Gastrocnemius medialis (tissue), 4 donors: ENCODE data around the gene STARD3. TPM values are rescaled to one million over a fixed set of nuclear protein-coding genes. Genes with fewer than 3 reads are reported as not detected.

Experiments
- ATAC-seq, 2 donors: fragments of 150-250 bp; one replicate each; pipeline ENCODE4 v1.9.1; 2016
- DNase-seq, 2 donors: peaks; one replicate each; pipeline ENCODE4 v3.0.0-alpha.2; 2019
- H3K27ac ChIP-seq, 4 donors: fragments of 200-600 bp; sonication (generic); 1 replicate in 1 of 4; 2 replicates in 3 of 4; pipeline ENCODE4 v1.5.1; 2016 to 2018; ENCODE audit warnings: mild to moderate bottlenecking in 2 of 4, moderate library complexity in 1 of 4
- H3K27me3 ChIP-seq, 3 donors: fragments of 200-600 bp; sonication (generic) in 2 of 3; 1 replicate in 1 of 3; 2 replicates in 2 of 3; pipeline versions ENCODE4 v1.5.1 to v1.6.0; 2016 to 2019; ENCODE audit warnings: mild to moderate bottlenecking in 1 of 3, moderate library complexity in 1 of 3
- H3K36me3 ChIP-seq, 2 donors: fragments of 200-600 bp; sonication (generic) in 1 of 2; one replicate each; pipeline ENCODE4 v1.5.1; 2017 to 2018
- H3K4me1 ChIP-seq, 2 donors: fragments of 200-600 bp; sonication (generic) in 1 of 2; one replicate each; pipeline ENCODE4 v1.5.1; 2016 to 2017; ENCODE audit warnings: mild to moderate bottlenecking in 2 of 2
- H3K4me3 ChIP-seq, 4 donors: fragments of 200-600 bp; sonication (generic) in 3 of 4; 1 replicate in 1 of 4; 2 replicates in 3 of 4; pipeline ENCODE4 v1.5.1; 2016 to 2019; ENCODE audit warnings: mild to moderate bottlenecking in 2 of 4
- H3K9me3 ChIP-seq, 3 donors: fragments of 200-600 bp; sonication (generic) in 2 of 3; 1 replicate in 1 of 3; 2 replicates in 2 of 3; pipeline ENCODE4 v1.5.1; 2016 to 2019
- POLR2A ChIP-seq, 2 donors: fragments of 450-650 bp; IDR thresholded peaks; one replicate each; pipeline ENCODE4 v1.6.1; 2017; ENCODE audit warnings: antibody characterized with exemption in 2 of 2, mild to moderate bottlenecking in 2 of 2, moderate library complexity in 2 of 2
- in situ Hi-C, 4 donors: fragments of 200-750 bp; cut with MboI; loops; one replicate each; pipeline versions ENCODE4 v1.15.0 to v1.8.0; 2017; ENCODE audit warnings: low sequenced_read_pairs in 4 of 4
- intact Hi-C: fragments of 100-400 bp; cut with DNase I; formaldehyde crosslinking; loops from one replicate; pipeline ENCODE4 v1.15.1; 2023; ENCODE audit warnings: low total_unique reads
- total RNA-seq, 4 donors: library from RNA; depleted of rRNA; stranded (reverse); fragments of >200 nt; gene quantifications; one replicate each; pipeline versions ENCODE4 v1.1.0 to v1.2.3, GENCODE V29; 2016
- TF ChIP-seq, protein P1 (sequence below), 5 experiments: fragments of 450-650 bp in 3 of 5; fragments of 200-600 bp in 2 of 5; sonication (generic) in 2 of 5; IDR thresholded peaks in 4 of 5; conservative IDR thresholded peaks in 1 of 5; 1 replicate in 4 of 5; 2 replicates in 1 of 5; pipeline ENCODE4 v1.5.1; 2016 to 2019; ENCODE audit warnings: antibody characterized with exemption in 5 of 5, mild to moderate bottlenecking in 3 of 5, moderate library complexity in 3 of 5

STARD3 gene
- total RNA-seq, 4 donors from 2014 or later = 31.0 to 41.7 (median 41.0) TPM

- H3K27me3 ChIP-seq = peaks cover 21 to 32% (median 28%) of the 10 kb centered on the region in 3 donors
These were observed 14.5 kb upstream of the STARD3 start for GRCh38 chr17:39622380-39623006.

GRCh38 chr17:39623356-39623950 lies 13.5 kb upstream of the STARD3 start:
- peaks cover 31 to 38% (median 34%) of the 10 kb centered on the region in 3 donors for H3K27me3 ChIP-seq
- H3K36me3 ChIP-seq = no peaks in the 10 kb centered on the region
- peaks cover 6 to 7% of the 10 kb centered on the region in 2 donors for H3K4me1 ChIP-seq
- H3K4me3 ChIP-seq = no peak overlapping the region
- in situ Hi-C loops = loop anchor here (5.0 to 10.0 kb wide), 4 partner anchors 49 to 131 kb away; no protein-coding TSS in a partner anchor
- TF ChIP-seq POLR2A (IDR thresholded peaks at IDR 0.05) = no peak
- TF ChIP-seq, protein P1, sequence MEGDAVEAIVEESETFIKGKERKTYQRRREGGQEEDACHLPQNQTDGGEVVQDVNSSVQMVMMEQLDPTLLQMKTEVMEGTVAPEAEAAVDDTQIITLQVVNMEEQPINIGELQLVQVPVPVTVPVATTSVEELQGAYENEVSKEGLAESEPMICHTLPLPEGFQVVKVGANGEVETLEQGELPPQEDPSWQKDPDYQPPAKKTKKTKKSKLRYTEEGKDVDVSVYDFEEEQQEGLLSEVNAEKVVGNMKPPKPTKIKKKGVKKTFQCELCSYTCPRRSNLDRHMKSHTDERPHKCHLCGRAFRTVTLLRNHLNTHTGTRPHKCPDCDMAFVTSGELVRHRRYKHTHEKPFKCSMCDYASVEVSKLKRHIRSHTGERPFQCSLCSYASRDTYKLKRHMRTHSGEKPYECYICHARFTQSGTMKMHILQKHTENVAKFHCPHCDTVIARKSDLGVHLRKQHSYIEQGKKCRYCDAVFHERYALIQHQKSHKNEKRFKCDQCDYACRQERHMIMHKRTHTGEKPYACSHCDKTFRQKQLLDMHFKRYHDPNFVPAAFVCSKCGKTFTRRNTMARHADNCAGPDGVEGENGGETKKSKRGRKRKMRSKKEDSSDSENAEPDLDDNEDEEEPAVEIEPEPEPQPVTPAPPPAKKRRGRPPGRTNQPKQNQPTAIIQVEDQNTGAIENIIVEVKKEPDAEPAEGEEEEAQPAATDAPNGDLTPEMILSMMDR (IDR thresholded peaks at IDR 0.05 in 4 of 5, conservative IDR thresholded peaks at IDR 0.05 in 1 of 5) = peak; percentile 77 to 93 (median 88)
- H3K27ac ChIP-seq = no peak overlapping the region
- ATAC-seq (peak; percentile 43 to 66), DNase-seq (peak; percentile 45 to 75)
- no peaks in the 10 kb centered on the region for H3K9me3 ChIP-seq
- intact Hi-C loops = loop anchor here (1.0 to 2.0 kb wide), 3 partner anchors 13 to 75 kb away; partner anchors contain the start of gene STARD3

More at GRCh38 chr17:39622380-39623006, 14.5 kb upstream of the STARD3 start:
- H3K9me3 ChIP-seq = no peaks in the 10 kb centered on the region
- H3K4me1 ChIP-seq = peaks cover 7 to 9% of the 10 kb centered on the region in 2 donors
- intact Hi-C loops = loop anchor here (1.0 to 2.0 kb wide), 5 partner anchors 14 to 132 kb away; partner anchors contain the start of genes MIEN1 and STARD3
- no peak for TF ChIP-seq POLR2A (IDR thresholded peaks at IDR 0.05)
- TF ChIP-seq, protein P1 (IDR thresholded peaks at IDR 0.05 in 4 of 5, conservative IDR thresholded peaks at IDR 0.05 in 1 of 5) = no peak
- no peak for ATAC-seq
- DNase-seq = no peak
- no peaks in the 10 kb centered on the region for H3K36me3 ChIP-seq
- no peak overlapping the region for H3K4me3 ChIP-seq
- in situ Hi-C loops = loop anchor here (5.0 to 10.0 kb wide), 4 partner anchors 50 to 132 kb away; no protein-coding TSS in a partner anchor
- no peak overlapping the region for H3K27ac ChIP-seq

DNA sequence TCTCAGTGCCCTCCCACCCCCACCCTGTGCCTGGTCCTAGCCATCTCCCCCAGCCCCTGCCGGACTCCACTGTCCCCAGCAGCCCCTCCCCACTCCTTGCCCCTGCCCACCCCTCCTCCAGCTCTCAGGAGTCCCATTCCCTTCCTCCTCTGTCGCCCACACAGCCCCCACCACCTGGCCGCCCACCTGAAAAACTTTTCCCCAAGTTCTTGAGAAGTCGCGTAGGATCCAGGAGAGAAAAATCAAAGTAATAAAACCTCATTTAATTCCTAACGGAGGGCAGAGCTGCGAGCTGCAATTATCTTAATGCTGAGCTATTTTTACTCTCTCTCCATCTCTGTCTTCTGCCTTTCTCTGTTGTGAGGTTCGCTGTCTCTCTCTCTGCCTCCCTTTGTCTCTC lies 12.6 kb upstream of the STARD3 start:
- in situ Hi-C loops (loop anchor here (5.0 to 10.0 kb wide), 4 partner anchors 48 to 130 kb away; no protein-coding TSS in a partner anchor), intact Hi-C loops (no loop called here)
- ATAC-seq (no peak), DNase-seq (no peak)
- no peaks in the 10 kb centered on the region for H3K36me3 ChIP-seq
- peaks cover 4 to 7% of the 10 kb centered on the region in 2 donors for H3K4me1 ChIP-seq
- H3K27me3 ChIP-seq = peaks cover 32 to 38% (median 34%) of the 10 kb centered on the region in 3 donors
- no peaks in the 10 kb centered on the region for H3K9me3 ChIP-seq
- no peak overlapping the region for H3K4me3 ChIP-seq
- no peak for TF ChIP-seq POLR2A (IDR thresholded peaks at IDR 0.05)
- TF ChIP-seq, protein P1 (IDR thresholded peaks at IDR 0.05 in 4 of 5, conservative IDR thresholded peaks at IDR 0.05 in 1 of 5) = no peak
- H3K27ac ChIP-seq = no peak overlapping the region

DNA sequence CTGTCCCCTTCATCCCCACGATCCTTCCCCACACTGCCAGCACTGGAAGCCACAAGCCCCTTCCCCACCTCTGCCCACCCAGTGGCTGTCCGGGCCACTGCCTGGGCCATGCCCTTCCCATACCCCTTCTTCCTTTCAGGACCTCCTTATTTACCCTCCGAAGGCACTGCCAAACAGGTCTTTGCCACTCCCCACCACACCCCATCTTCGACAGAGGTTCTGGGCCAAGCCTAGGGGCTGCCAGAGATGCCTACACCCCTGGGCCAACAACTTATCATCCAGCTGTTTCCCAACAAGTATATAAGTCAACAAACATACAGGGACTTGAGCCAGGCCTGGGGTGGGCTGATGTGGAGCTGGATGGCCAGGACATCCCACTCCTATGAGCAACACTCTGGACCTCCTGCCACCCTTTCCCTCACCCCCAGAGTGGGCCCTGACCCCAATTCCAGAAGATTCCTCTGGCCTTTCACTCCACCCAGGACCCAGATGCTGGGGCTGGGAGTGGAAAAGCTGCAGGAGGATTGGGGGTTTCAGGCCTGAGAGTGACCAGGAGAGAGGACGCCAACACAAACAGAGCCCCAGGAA lies 11.7 kb upstream of the STARD3 start:
- ATAC-seq (no peak), DNase-seq (no peak)
- Histone ChIP-seq H3K36me3 (no peaks in the 10 kb centered on the region), H3K4me1 (peaks cover 4 to 7% of the 10 kb centered on the region in 2 donors), H3K27me3 (peaks cover 32 to 38% (median 34%) of the 10 kb centered on the region in 3 donors), H3K4me3 (no peak overlapping the region), H3K9me3 (no peaks in the 10 kb centered on the region), H3K27ac (no peak overlapping the region)
- in situ Hi-C loops = loop anchor here in 3 of 4 donors (10.0 kb wide), 2 partner anchors 70 to 130 kb away; no protein-coding TSS in a partner anchor
- intact Hi-C loops = no loop called here
- TF ChIP-seq POLR2A (IDR thresholded peaks at IDR 0.05) = no peak
- TF ChIP-seq, protein P1 (IDR thresholded peaks at IDR 0.05 in 4 of 5, conservative IDR thresholded peaks at IDR 0.05 in 1 of 5) = no peak
